Measurements from ENCODE around the gene FOXK1. TPM values are rescaled to one million over a fixed set of nuclear protein-coding genes. Genes with fewer than 3 reads are reported as not detected.

The FOXK1 gene
- total RNA-seq, 1 donor from 2014 or later, result 30.4 TPM

DNA sequence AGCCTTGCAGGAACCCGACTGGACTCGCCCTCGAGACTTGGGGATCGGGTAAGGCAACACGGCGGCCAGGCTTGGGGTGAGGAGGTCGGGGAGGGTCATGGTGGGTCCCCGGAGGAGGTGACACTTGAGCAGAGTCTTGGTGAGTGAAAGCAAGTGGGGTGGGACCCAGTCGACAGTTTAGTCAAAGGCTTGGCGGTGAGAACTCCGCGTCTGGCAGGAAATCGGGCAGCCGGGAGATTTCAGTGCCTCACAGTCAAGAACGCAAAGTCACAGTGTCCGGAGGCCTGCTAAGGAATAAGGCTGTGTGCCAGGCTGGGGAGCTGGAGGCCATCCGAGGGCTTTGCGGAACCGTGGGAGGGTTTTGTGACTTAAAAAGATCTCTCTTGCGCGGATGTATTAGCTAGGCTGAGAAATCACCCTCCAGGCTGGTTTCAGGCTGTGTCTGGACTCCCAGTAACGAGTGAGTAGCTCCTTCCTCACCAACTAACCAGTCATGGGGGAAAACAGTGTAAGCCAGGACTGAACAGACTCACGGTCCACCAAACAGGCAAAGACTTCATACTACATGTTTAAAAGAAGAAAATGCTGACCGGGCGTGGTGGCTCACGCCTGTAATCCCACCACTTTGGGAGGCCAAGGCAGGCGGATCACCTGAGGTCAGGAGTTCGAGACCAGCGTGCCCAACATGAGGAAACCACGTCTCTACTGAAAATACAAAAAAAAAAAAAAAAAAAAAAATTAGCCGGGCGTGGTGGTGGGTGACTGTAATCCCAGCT, 93.9 kb downstream of the FOXK1 start:
- TF ChIP-seq, protein P1, sequence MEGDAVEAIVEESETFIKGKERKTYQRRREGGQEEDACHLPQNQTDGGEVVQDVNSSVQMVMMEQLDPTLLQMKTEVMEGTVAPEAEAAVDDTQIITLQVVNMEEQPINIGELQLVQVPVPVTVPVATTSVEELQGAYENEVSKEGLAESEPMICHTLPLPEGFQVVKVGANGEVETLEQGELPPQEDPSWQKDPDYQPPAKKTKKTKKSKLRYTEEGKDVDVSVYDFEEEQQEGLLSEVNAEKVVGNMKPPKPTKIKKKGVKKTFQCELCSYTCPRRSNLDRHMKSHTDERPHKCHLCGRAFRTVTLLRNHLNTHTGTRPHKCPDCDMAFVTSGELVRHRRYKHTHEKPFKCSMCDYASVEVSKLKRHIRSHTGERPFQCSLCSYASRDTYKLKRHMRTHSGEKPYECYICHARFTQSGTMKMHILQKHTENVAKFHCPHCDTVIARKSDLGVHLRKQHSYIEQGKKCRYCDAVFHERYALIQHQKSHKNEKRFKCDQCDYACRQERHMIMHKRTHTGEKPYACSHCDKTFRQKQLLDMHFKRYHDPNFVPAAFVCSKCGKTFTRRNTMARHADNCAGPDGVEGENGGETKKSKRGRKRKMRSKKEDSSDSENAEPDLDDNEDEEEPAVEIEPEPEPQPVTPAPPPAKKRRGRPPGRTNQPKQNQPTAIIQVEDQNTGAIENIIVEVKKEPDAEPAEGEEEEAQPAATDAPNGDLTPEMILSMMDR (conservative IDR thresholded peaks at IDR 0.05; ENCODE audit: low read depth, low read length), result no peak
- DNase-seq (ENCODE audit: low read depth), result peak; percentile 37
- peak overlapping the region; percentile 91 for H3K4me3 ChIP-seq (ENCODE audit: low read depth, low read length)

DNA sequence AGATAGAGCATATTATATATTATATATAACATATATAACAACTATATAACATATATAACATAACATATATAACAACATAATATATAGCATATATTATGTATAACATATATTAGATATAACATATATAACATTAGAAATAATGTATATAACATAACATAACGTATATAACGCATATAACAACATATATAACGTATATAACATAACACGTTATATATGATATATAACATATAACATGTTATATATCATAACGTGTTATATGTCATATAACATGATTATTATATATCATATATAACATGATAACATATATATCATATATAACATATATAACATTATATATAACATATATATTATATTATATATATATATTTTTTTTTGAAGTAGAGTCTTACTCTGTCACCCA, 97.0 kb downstream of the FOXK1 start:
- H3K4me3 ChIP-seq (ENCODE audit: low read depth, low read length), result no peak overlapping the region
- TF ChIP-seq, protein P1 (conservative IDR thresholded peaks at IDR 0.05; ENCODE audit: low read depth, low read length), result no peak
- no peak for DNase-seq (ENCODE audit: low read depth)

GRCh38 chr7:4781366-4782069, 99.4 kb downstream of the FOXK1 start:
- TF ChIP-seq, protein P1 (conservative IDR thresholded peaks at IDR 0.05; ENCODE audit: low read depth, low read length), result no peak
- DNase-seq (ENCODE audit: low read depth), result no peak
- no peak overlapping the region for H3K4me3 ChIP-seq (ENCODE audit: low read depth, low read length)

- no peak for DNase-seq (ENCODE audit: low read depth)
- no peak overlapping the region for H3K4me3 ChIP-seq (ENCODE audit: low read depth, low read length)
- TF ChIP-seq, protein P1 (conservative IDR thresholded peaks at IDR 0.05; ENCODE audit: low read depth, low read length), result no peak
Observed at GRCh38 chr7:4782333-4783291, 100.5 kb downstream of the FOXK1 start.

DNA sequence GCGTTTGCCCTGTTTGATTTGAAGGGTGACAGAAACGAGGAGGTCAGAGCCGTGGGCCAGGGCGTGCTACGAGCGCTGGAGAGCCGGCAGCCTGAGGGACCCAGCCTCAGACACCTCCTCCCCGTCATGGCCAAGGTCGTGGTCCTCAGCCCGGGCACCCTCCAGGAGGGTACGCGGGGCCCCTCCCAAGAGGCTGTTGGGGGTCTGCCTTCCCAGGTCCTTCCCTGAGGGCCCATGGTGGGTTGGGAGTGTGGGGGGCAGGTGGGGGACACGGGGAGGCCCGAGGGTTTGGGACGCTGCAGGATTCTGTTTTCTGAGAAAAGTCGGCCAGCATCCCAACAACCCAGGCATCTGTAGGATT, 101.2 kb downstream of the FOXK1 start:
- DNase-seq (ENCODE audit: low read depth), result no peak
- no peak overlapping the region for H3K4me3 ChIP-seq (ENCODE audit: low read depth, low read length)
- TF ChIP-seq, protein P1 (conservative IDR thresholded peaks at IDR 0.05; ENCODE audit: low read depth, low read length), result no peak

DNA sequence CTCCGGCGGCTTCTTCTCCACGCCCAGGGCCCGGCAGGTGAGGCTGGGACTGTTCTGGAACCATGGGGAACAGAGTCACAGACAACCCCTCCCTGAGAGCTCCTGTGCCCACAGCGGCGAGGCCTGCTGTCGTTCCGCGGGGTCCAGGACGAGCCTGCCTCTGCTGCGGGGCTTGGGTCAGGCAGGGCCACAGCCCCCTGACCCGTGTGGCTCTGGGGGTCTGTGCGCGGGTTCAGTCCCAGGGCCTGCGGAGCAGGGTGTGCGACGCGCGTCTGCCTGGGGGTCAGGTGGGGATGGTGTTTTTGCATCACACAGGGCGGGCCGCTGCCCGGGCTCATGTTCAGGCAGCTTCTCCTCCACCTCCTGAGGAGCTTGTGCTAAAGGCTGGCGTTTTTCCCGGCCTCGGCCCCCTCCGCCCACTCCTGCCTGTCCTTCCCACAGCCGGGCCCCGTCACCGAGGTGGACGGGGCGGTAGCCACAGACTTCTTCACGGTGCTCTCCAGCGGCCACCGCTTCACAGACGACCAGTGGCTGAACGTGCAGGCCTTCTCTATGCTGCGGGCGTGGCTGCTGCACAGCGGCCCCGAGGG, 101.8 kb downstream of the FOXK1 start:
- TF ChIP-seq, protein P1 (conservative IDR thresholded peaks at IDR 0.05; ENCODE audit: low read depth, low read length), result no peak
- DNase-seq (ENCODE audit: low read depth), result no peak
- no peak overlapping the region for H3K4me3 ChIP-seq (ENCODE audit: low read depth, low read length)

Measured in epithelial cell of proximal tubule (primary cell).